Smooth muscle cell (in vitro differentiated cells): Measurements from ENCODE around the gene CNRIP1. TPM values are rescaled to one million over a fixed set of nuclear protein-coding genes. Genes with fewer than 3 reads are reported as not detected.

Experiments
- DNase-seq: peaks from one replicate; lab custom pipeline; 2025; ENCODE audit not compliant: unreplicated experiment; lab: John Stamatoyannopoulos, UW
- H2AFZ ChIP-seq: fragments of 200-600 bp; sonication (generic); 2 replicates; pipeline ENCODE4 v1.6.0; 2016; ENCODE audit warnings: antibody characterized with exemption, low read depth, mild to moderate bottlenecking
- H3F3A ChIP-seq: fragments of 200-600 bp; sonication (generic); 2 replicates; pipeline ENCODE4 v1.6.0; 2017; ENCODE audit warnings: antibody characterized with exemption, low read depth
- H3K27ac ChIP-seq: fragments of 200-600 bp; sonication (generic); 2 replicates; pipeline ENCODE4 v1.5.1; 2016; ENCODE audit warnings: low read depth, mild to moderate bottlenecking
- H3K27me3 ChIP-seq: fragments of 200-600 bp; sonication (generic); 2 replicates; pipeline ENCODE4 v1.6.1; 2016; ENCODE audit warnings: low read depth, mild to moderate bottlenecking
- H3K36me3 ChIP-seq: fragments of 200-600 bp; sonication (generic); 2 replicates; pipeline ENCODE4 v1.5.1; 2016; ENCODE audit warnings: low read depth
- H3K4me1 ChIP-seq: fragments of 200-600 bp; sonication (generic); 2 replicates; pipeline ENCODE4 v1.5.1; 2016; ENCODE audit warnings: low read depth
- H3K4me2 ChIP-seq: fragments of 200-600 bp; sonication (generic); 2 replicates; pipeline ENCODE4 v1.6.0; 2016; ENCODE audit warnings: mild to moderate bottlenecking
- H3K4me3 ChIP-seq: fragments of 200-600 bp; sonication (generic); 2 replicates; pipeline ENCODE4 v1.5.1; 2016; ENCODE audit warnings: mild to moderate bottlenecking
- H3K79me2 ChIP-seq: fragments of 200-600 bp; sonication (generic); 2 replicates; pipeline ENCODE4 v1.6.0; 2016; ENCODE audit warnings: low read depth, mild to moderate bottlenecking
- H3K9ac ChIP-seq: fragments of 200-600 bp; sonication (generic); 2 replicates; pipeline ENCODE4 v1.6.0; 2016; ENCODE audit warnings: low read depth
- H3K9me3 ChIP-seq: fragments of 200-600 bp; sonication (generic); replicated peaks from 2 replicates; pipeline ENCODE4 v1.5.1; 2016; ENCODE audit warnings: low read depth
- H4K20me1 ChIP-seq: fragments of 200-600 bp; sonication (generic); 2 replicates; pipeline ENCODE4 v1.6.0; 2016; ENCODE audit warnings: low read depth
- CTCF ChIP-seq: fragments of 200-600 bp; sonication (generic); IDR thresholded peaks from 2 replicates; pipeline ENCODE4 v1.5.1; 2017; ENCODE audit warnings: borderline replicate concordance, mild to moderate bottlenecking, antibody characterized with exemption; ENCODE audit not compliant: insufficient read depth, poor library complexity, severe bottlenecking
- WGBS: methylation state at CpG from one replicate; pipeline ENCODE4 v1.1.7; 2016; ENCODE audit warnings: low lambda C conversion rate; 5-methylcytosine and 5-hydroxymethylcytosine counted together
- polyA plus RNA-seq: library from polyadenylated mRNA; unstranded; fragments of >200 nt; fragmentation: Nextera tagmentation; extraction: Ambion mirVana; gene quantifications from 2 replicates; pipeline ENCODE4 v1.2.1, GENCODE V29; 2016
- total RNA-seq: library from RNA; depleted of rRNA; stranded (reverse); fragments of >200 nt; gene quantifications from 2 replicates; pipeline ENCODE4 v1.2.3, GENCODE V29; 2014

Gene CNRIP1
- total and polyA plus RNA-seq, 2 experiments from 2014 or later: 1.7 to 3.0 TPM

- peaks cover 40% of the 10 kb centered on the region for H3K79me2 ChIP-seq
- H3K27me3 ChIP-seq: no peaks in the 10 kb centered on the region
- H3K4me2 ChIP-seq: peak overlapping the region; percentile 99
- H3K4me3 ChIP-seq: peak overlapping the region; percentile 97
- H3K9me3 ChIP-seq: no peaks in the 10 kb centered on the region
- no peak for DNase-seq
- no peaks in the 10 kb centered on the region for H3K36me3 ChIP-seq
- H3F3A ChIP-seq: peaks cover 10% of the 10 kb centered on the region
- 2% methylated on average over 15 of the region's 15 CpGs for WGBS
- H3K9ac ChIP-seq: peak overlapping the region; percentile 91
- peak overlapping the region; percentile 94 for H3K27ac ChIP-seq
- peak overlapping the region; percentile 86 for H2AFZ ChIP-seq
- H3K4me1 ChIP-seq: peaks cover 21% of the 10 kb centered on the region
- peaks cover 29% of the 10 kb centered on the region for H4K20me1 ChIP-seq
- TF ChIP-seq CTCF: no peak
These were observed 66.3 kb downstream of the CNRIP1 start for GRCh38 chr2:68253219-68254068.

- peak; percentile 87 for DNase-seq
- under 1% methylated on average over 40 of the region's 79 CpGs for WGBS
These were observed 67.1 kb downstream of the CNRIP1 start, which contains the start of gene PPP3R1 for GRCh38 chr2:68252400-68253218. Gene PPP3R1 (minus strand): TSS chr2:68252532. CDS start chr2:68252127, 405 bp downstream.

GRCh38 chr2:68251855-68252399 lies 67.8 kb downstream of the CNRIP1 start:
- DNase-seq: no peak

More at GRCh38 chr2:68252400-68253218, 67.1 kb downstream of the CNRIP1 start, which contains the start of gene PPP3R1:
- H3K79me2 ChIP-seq: peaks cover 49% of the 10 kb centered on the region
- TF ChIP-seq CTCF: no peak
- H3K4me1 ChIP-seq: peaks cover 29% of the 10 kb centered on the region
- H3F3A ChIP-seq: peaks cover 10% of the 10 kb centered on the region
- H3K9ac ChIP-seq: peak within 1 kb of the TSS; percentile 91
- H3K4me2 ChIP-seq: peak within 1 kb of the TSS; percentile 99
- H3K9me3 ChIP-seq: no peaks in the 10 kb centered on the region
- peak within 1 kb of the TSS; percentile 94 for H3K27ac ChIP-seq
- H3K36me3 ChIP-seq: no peaks in the 10 kb centered on the region
- peak within 1 kb of the TSS; percentile 97 for H3K4me3 ChIP-seq
- H3K27me3 ChIP-seq: no peaks in the 10 kb centered on the region
- peaks cover 38% of the 10 kb centered on the region for H4K20me1 ChIP-seq
- peak within 1 kb of the TSS; percentile 86 for H2AFZ ChIP-seq

More at GRCh38 chr2:68251855-68252399, 67.8 kb downstream of the CNRIP1 start:
- 1% methylated on average over 22 of the region's 78 CpGs for WGBS
- Histone ChIP-seq H3K79me2 (peaks cover 55% of the 10 kb centered on the region), H4K20me1 (peaks cover 44% of the 10 kb centered on the region), H2AFZ (no peak overlapping the region), H3K9ac (peak overlapping the region; percentile 89), H3K4me1 (peaks cover 30% of the 10 kb centered on the region), H3K36me3 (no peaks in the 10 kb centered on the region), H3K4me3 (peak overlapping the region; percentile 97), H3K27ac (peak overlapping the region; percentile 94), H3K4me2 (peak overlapping the region; percentile 92), H3F3A (peaks cover 10% of the 10 kb centered on the region), H3K9me3 (no peaks in the 10 kb centered on the region), H3K27me3 (no peaks in the 10 kb centered on the region)
- TF ChIP-seq CTCF: no peak
